GM12878 (cell line): ENCODE data around the gene THOC1.

ENCODE experiments used
- BACH1 ChIP-seq: fragments of 450-650 bp; IDR thresholded peaks from 2 replicates; pipeline ENCODE4 v1.6.1; 2017; ENCODE audit warnings: mild to moderate bottlenecking, borderline replicate concordance
- BCLAF1 ChIP-seq: fragments of 450-650 bp; IDR thresholded peaks from 2 replicates; pipeline ENCODE4 v1.6.1; 2017; ENCODE audit warnings: antibody characterized with exemption, mild to moderate bottlenecking, moderate library complexity
- FOXK2 ChIP-seq: fragments of 450-650 bp; IDR thresholded peaks from 2 replicates; pipeline ENCODE4 v1.6.1; 2017; ENCODE audit warnings: mild to moderate bottlenecking, moderate library complexity
- MAX ChIP-seq: IDR thresholded peaks from 2 replicates; pipeline ENCODE4 v1.6.1; 2012; ENCODE audit warnings: low read depth, low read length, improper control_type of control experiment
- MLLT1 ChIP-seq: fragments of 450-650 bp; IDR thresholded peaks from 2 replicates; pipeline ENCODE4 v1.6.1; 2016; ENCODE audit warnings: mild to moderate bottlenecking

- TF ChIP-seq BACH1: no peak
- TF ChIP-seq BCLAF1: no peak
- no peak for TF ChIP-seq MLLT1
- no peak for TF ChIP-seq MAX
- no peak for TF ChIP-seq FOXK2
Measured at GRCh38 chr18:211582-211981, 56.3 kb downstream of the THOC1 start.
